ENCODE measurements around the gene FAM193A.
"Not testable (repeated sequence)": the region's sequence is repeated elsewhere in the genome, so short reads cannot be mapped to it uniquely, and the experiment has no call there.

The FAM193A gene

GRCh38 chr4:2721586-2721985 is 185.1 kb downstream of the FAM193A start:
- no peak for DNase-seq (ENCODE audit: extremely low read depth in 1 of 2, low read depth in 1 of 2)

- DNase-seq (ENCODE audit: extremely low read depth in 1 of 2, low read depth in 1 of 2): no peak
Measured at GRCh38 chr4:2722033-2722432, 185.6 kb downstream of the FAM193A start.

- no peak for DNase-seq (ENCODE audit: extremely low read depth in 1 of 2, low read depth in 1 of 2)
Measured at GRCh38 chr4:2723751-2724150, 187.3 kb downstream of the FAM193A start.

GRCh38 chr4:2725380-2725779 is 188.9 kb downstream of the FAM193A start:
- no peak for DNase-seq (ENCODE audit: extremely low read depth in 1 of 2, low read depth in 1 of 2)

GRCh38 chr4:2726881-2727280 is 190.4 kb downstream of the FAM193A start:
- DNase-seq (ENCODE audit: extremely low read depth in 1 of 2, low read depth in 1 of 2): not testable (repeated sequence)

- no peak for DNase-seq (ENCODE audit: extremely low read depth in 1 of 2, low read depth in 1 of 2)
Measured at GRCh38 chr4:2728221-2728620, 191.8 kb downstream of the FAM193A start.

GRCh38 chr4:2728806-2729532 is 192.5 kb downstream of the FAM193A start:
- no peak for DNase-seq (ENCODE audit: extremely low read depth in 1 of 2, low read depth in 1 of 2)

- no peak for DNase-seq (ENCODE audit: extremely low read depth in 1 of 2, low read depth in 1 of 2)
Measured at GRCh38 chr4:2729533-2729875, 193.1 kb downstream of the FAM193A start.

GRCh38 chr4:2731907-2732317 is 195.5 kb downstream of the FAM193A start:
- DNase-seq (ENCODE audit: extremely low read depth in 1 of 2, low read depth in 1 of 2): no peak

- no peak for DNase-seq (ENCODE audit: extremely low read depth in 1 of 2, low read depth in 1 of 2)
Measured at GRCh38 chr4:2732526-2732925, 196.1 kb downstream of the FAM193A start.

GRCh38 chr4:2733001-2733843 is 196.8 kb downstream of the FAM193A start:
- DNase-seq (ENCODE audit: extremely low read depth in 1 of 2, low read depth in 1 of 2): no peak

GRCh38 chr4:2733844-2734574 is 197.6 kb downstream of the FAM193A start:
- DNase-seq (ENCODE audit: extremely low read depth in 1 of 2, low read depth in 1 of 2): no peak

GRCh38 chr4:2734612-2735011 is 198.2 kb downstream of the FAM193A start:
- DNase-seq (ENCODE audit: extremely low read depth in 1 of 2, low read depth in 1 of 2): no peak

- no peak for DNase-seq (ENCODE audit: extremely low read depth in 1 of 2, low read depth in 1 of 2)
Measured at GRCh38 chr4:2735869-2736268, 199.4 kb downstream of the FAM193A start.

- DNase-seq (ENCODE audit: extremely low read depth in 1 of 2, low read depth in 1 of 2): not testable (repeated sequence)
Measured at GRCh38 chr4:2738296-2738695, 201.8 kb downstream of the FAM193A start.

GRCh38 chr4:2741626-2742025 is 205.2 kb downstream of the FAM193A start:
- no peak for DNase-seq (ENCODE audit: extremely low read depth in 1 of 2, low read depth in 1 of 2)

GRCh38 chr4:2742081-2742822 is 205.8 kb downstream of the FAM193A start:
- no peak for DNase-seq (ENCODE audit: extremely low read depth in 1 of 2, low read depth in 1 of 2)

GRCh38 chr4:2742823-2743517 is 206.5 kb downstream of the FAM193A start:
- DNase-seq (ENCODE audit: extremely low read depth in 1 of 2, low read depth in 1 of 2): no peak

GRCh38 chr4:2743518-2744445 is 207.3 kb downstream of the FAM193A start:
- DNase-seq (ENCODE audit: extremely low read depth in 1 of 2, low read depth in 1 of 2): no peak

Data from stimulated activated CD8-positive, alpha-beta memory T cell treated with anti-CD3 and anti-CD28 coated beads, Interleukin-7, amount 100 ng/mL, for 48 hours (primary cell).